Panc1 (cell line): ENCODE data around the gene ZNF211. TPM values are rescaled to one million over a fixed set of nuclear protein-coding genes. Genes with fewer than 3 reads are reported as not detected.

Experiments used
- ATAC-seq: fragments of 200-7000 bp; cut with Tn5 transposase; 2 replicates; pipeline ENCODE4 v1.9.1; 2020; ENCODE audit warnings: mild to moderate bottlenecking, moderate library complexity
- BruUV-seq: library from RNA; stranded (reverse); fragments of 400-500 nt; replicated peaks from 2 replicates; lab custom pipeline; 2021; lab: Mats Ljungman, UMichigan
- CTCF ChIA-PET: fragments of 300-600 bp; sonication (Branson Sonifier 250); formaldehyde crosslinking; loops from one replicate; lab custom pipeline; 2022; ENCODE audit warnings: antibody characterized with exemption; lab: Charles Lee
- POLR2A ChIA-PET: fragments of 300-600 bp; sonication (Branson Sonifier 250); formaldehyde crosslinking; loops from one replicate; lab custom pipeline; 2022; ENCODE audit warnings: antibody characterized with exemption; lab: Charles Lee
- DNase-seq: peaks from one replicate; pipeline ENCODE4 v3.0.0-alpha.2; 2010; ENCODE audit warnings: low read depth, low spot score
- H3K27ac ChIP-seq: 2 replicates; pipeline ENCODE4 v1.5.1; 2011; ENCODE audit warnings: mild to moderate bottlenecking, low read length, inconsistent platforms
- H3K27me3 ChIP-seq: fragments of 200-500 bp; sonication (Bioruptor generic); 2 replicates; pipeline ENCODE4 v1.6.0; 2014; ENCODE audit warnings: low read length, inconsistent platforms; ENCODE audit not compliant: control insufficient read depth, insufficient read depth
- H3K36me3 ChIP-seq: fragments of 200-500 bp; sonication (Bioruptor generic); 2 replicates; pipeline ENCODE4 v1.5.1; 2014; ENCODE audit warnings: inconsistent platforms, mild to moderate bottlenecking, low read length, moderate library complexity; ENCODE audit not compliant: control insufficient read depth, insufficient read depth
- H3K4me1 ChIP-seq: 2 replicates; pipeline ENCODE4 v1.5.1; 2011; ENCODE audit warnings: inconsistent platforms, mild to moderate bottlenecking, low read length, moderate library complexity; ENCODE audit not compliant: control insufficient read depth, insufficient read depth
- H3K4me3 ChIP-seq, 2 experiments: 2 replicates each; pipeline ENCODE4 v1.5.1; 2011 to 2012; ENCODE audit warnings: low read depth in 2 of 2, low read length in 2 of 2, mild to moderate bottlenecking in 2 of 2, inconsistent platforms in 1 of 2, moderate library complexity in 1 of 2
- H3K9me3 ChIP-seq: fragments of 200-500 bp; sonication (Bioruptor generic); 2 replicates; pipeline ENCODE4 v1.5.1; 2014; ENCODE audit warnings: low read depth, mild to moderate bottlenecking, inconsistent platforms, low read length, moderate library complexity; ENCODE audit not compliant: control insufficient read depth, insufficient read depth
- CTCF ChIP-seq: fragments of 450-650 bp; IDR thresholded peaks from 2 replicates; pipeline ENCODE4 v1.5.1; 2017; ENCODE audit warnings: mild to moderate bottlenecking
- POLR2AphosphoS5 ChIP-seq: IDR thresholded peaks from 2 replicates; pipeline ENCODE4 v1.6.1; 2012; ENCODE audit warnings: mild to moderate bottlenecking, low read depth, low read length, moderate library complexity
- REST ChIP-seq, 2 experiments: IDR thresholded peaks; 2 replicates each; pipeline ENCODE4 v1.6.1; 2011 to 2012; ENCODE audit warnings: low read depth in 2 of 2, control low read depth in 1 of 2, low read length in 1 of 2, mild to moderate bottlenecking in 1 of 2, moderate library complexity in 1 of 2; ENCODE audit not compliant: insufficient read depth in 1 of 2
- SIN3A ChIP-seq: IDR thresholded peaks from 2 replicates; pipeline ENCODE4 v1.6.1; 2012; ENCODE audit warnings: low read depth, mild to moderate bottlenecking, low read length, moderate library complexity, borderline replicate concordance; ENCODE audit not compliant: insufficient read depth
- TCF7L2 ChIP-seq: IDR thresholded peaks from 2 replicates; pipeline ENCODE4 v1.6.1; 2011; ENCODE audit warnings: mild to moderate bottlenecking, low read depth, low read length, inconsistent platforms
- in situ Hi-C: cut with HindIII; loops from 2 replicates; pipeline ENCODE4 v1.10.0; 2016; ENCODE audit warnings: low sequenced_read_pairs, low pct_unique_long_range_greater_than_20kb
- intact Hi-C: fragments of 100-400 bp; cut with micrococcal nuclease; formaldehyde crosslinking; loops from one replicate; pipeline ENCODE4 v1.10.0; 2022; ENCODE audit not compliant: unreplicated experiment
- total RNA-seq: library from RNA; stranded (reverse); gene quantifications from one replicate; pipeline ENCODE4 v1.2.1, GENCODE V29; 2021; ENCODE audit not compliant: unreplicated experiment

Gene ZNF211
- total RNA-seq, 1 experiment from 2014 or later, result 13.9 TPM

GRCh38 chr19:57686727-57687126 lies 53.8 kb downstream of the ZNF211 start:
- Histone ChIP-seq H3K4me3 (no peak overlapping the region), H3K9me3 (peaks cover 90% of the 10 kb centered on the region), H3K27ac (no peak overlapping the region), H3K36me3 (0 out of 2 replicates have a peak, but pooled peaks cover 6% of the 10 kb centered on the region), H3K27me3 (no peaks in the 10 kb centered on the region), H3K4me1 (no peaks in the 10 kb centered on the region)
- POLR2A ChIA-PET, result no interaction called here
- TF ChIP-seq TCF7L2 (no peak), POLR2AphosphoS5 (no peak), REST (IDR thresholded peaks at IDR 0.05; ENCODE audit: insufficient read depth in 1 of 2, low read depth in 2 of 2, low read length in 1 of 2) (no peak), CTCF (no peak), SIN3A (no peak)
- ATAC-seq (no peak), DNase-seq (no peak)
- CTCF ChIA-PET, result no interaction called here
- in situ Hi-C loops, result no loop called here
- intact Hi-C loops, result no loop called here
- no TSS peak for BruUV-seq

GRCh38 chr19:57687363-57688010 lies 54.5 kb downstream of the ZNF211 start:
- intact Hi-C loops (no loop called here), in situ Hi-C loops (no loop called here)
- ATAC-seq (no peak), DNase-seq (no peak)
- no peaks in the 10 kb centered on the region for H3K27me3 ChIP-seq
- H3K4me3 ChIP-seq, result no peak overlapping the region
- ChIA-PET POLR2A (no interaction called here), CTCF (no interaction called here)
- H3K27ac ChIP-seq, result no peak overlapping the region
- no TSS peak for BruUV-seq
- peaks cover 89% of the 10 kb centered on the region for H3K9me3 ChIP-seq
- TF ChIP-seq TCF7L2 (no peak), REST (IDR thresholded peaks at IDR 0.05; ENCODE audit: insufficient read depth in 1 of 2, low read depth in 2 of 2, low read length in 1 of 2) (no peak), CTCF (no peak), POLR2AphosphoS5 (no peak), SIN3A (no peak)
- H3K4me1 ChIP-seq, result no peaks in the 10 kb centered on the region
- 0 out of 2 replicates have a peak, but pooled peaks cover 6% of the 10 kb centered on the region for H3K36me3 ChIP-seq
